ENCODE results near the gene RUNDC3A. TPM values are rescaled to one million over a fixed set of nuclear protein-coding genes. Genes with fewer than 3 reads are reported as not detected.

Gene RUNDC3A
- total and polyA plus RNA-seq, 2 of the 13 experiments (the other 11 are each of a cell fraction or from before 2014, with no cell fraction given) = 0.25 TPM; not detected in 1

GRCh38 chr17:44363613-44364159 is 55.3 kb downstream of the RUNDC3A start, which contains the start of gene FAM171A2 (continued):
- TF ChIP-seq CEBPZ (IDR thresholded peaks at IDR 0.05; ENCODE audit: low read length) (no peak), SALL2 (CRISPR knock-in tag; IDR thresholded peaks at IDR 0.05) (peak; percentile 52; the same call in 1 of the 2 replicates), HINFP (CRISPR knock-in tag; IDR thresholded peaks at IDR 0.05; ENCODE audit: low read depth) (no peak), NFYB (CRISPR knock-in tag; IDR thresholded peaks at IDR 0.05) (no peak), HMGXB4 (CRISPR knock-in tag; IDR thresholded peaks at IDR 0.05; ENCODE audit: borderline replicate concordance in 1 of 2, low read depth in 1 of 2) (peak in 1 of 2 experiments; percentile 79; a peak in 3 of 4 replicates), ZNF142 (CRISPR knock-in tag; IDR thresholded peaks at IDR 0.05) (peak; percentile 26; the same call in 1 of the 2 replicates), PATZ1 (CRISPR knock-in tag; IDR thresholded peaks at IDR 0.05) (0 out of 2 replicates have a peak, but pooled peaks have one; percentile 55), ZMYM3 (CRISPR knock-in tag; IDR thresholded peaks at IDR 0.05) (no peak), CBFB (CRISPR knock-in tag; IDR thresholded peaks at IDR 0.05) (no peak), TFAP4 (IDR thresholded peaks at IDR 0.05; ENCODE audit: borderline replicate concordance, low read depth) (no peak), ATF1 (CRISPR knock-in tag; IDR thresholded peaks at IDR 0.05) (no peak), IRF2 (CRISPR knock-in tag; IDR thresholded peaks at IDR 0.05) (no peak), GATAD2A (CRISPR knock-in tag; IDR thresholded peaks at IDR 0.05) (no peak)
